HG03442 (cell line): ENCODE results near the gene OVOL3.
A peak's percentile ranks its signal among the peaks of the same experiment; 100 is the strongest.
"Not testable (repeated sequence)": the region's sequence is repeated elsewhere in the genome, so short reads cannot be mapped to it uniquely, and the experiment has no call there.

Experiments
- ATAC-seq: cut with Tn5 transposase; IDR thresholded peaks from one replicate; pipeline ENCODE4 v1.9.1; 2021; ENCODE audit warnings: mild to moderate bottlenecking, moderate library complexity; ENCODE audit not compliant: unreplicated experiment

The OVOL3 gene

GRCh38 chr19:36110487-36111199 is at the start of gene OVOL3:
Gene OVOL3 (plus strand): TSS chr19:36111143. CDS start chr19:36111203, 60 bp downstream.
- no peak for ATAC-seq

GRCh38 chr19:36061367-36061766 is 49.6 kb upstream of the OVOL3 start:
- no peak for ATAC-seq

- ATAC-seq: no peak
Observed at GRCh38 chr19:36064826-36065225, 46.1 kb upstream of the OVOL3 start.

- ATAC-seq: no peak
Observed at GRCh38 chr19:36067681-36068080, 43.3 kb upstream of the OVOL3 start.

- not testable (repeated sequence) for ATAC-seq
Observed at GRCh38 chr19:36068810-36069499, 42.0 kb upstream of the OVOL3 start.

- ATAC-seq: no peak
Observed at GRCh38 chr19:36072081-36072480, 38.9 kb upstream of the OVOL3 start.

GRCh38 chr19:36073121-36073876 is 37.6 kb upstream of the OVOL3 start:
- no peak for ATAC-seq

GRCh38 chr19:36079389-36079945 is 31.5 kb upstream of the OVOL3 start:
- no peak for ATAC-seq

GRCh38 chr19:36081385-36081784 is 29.6 kb upstream of the OVOL3 start:
- ATAC-seq: no peak

- no peak for ATAC-seq
Observed at GRCh38 chr19:36081894-36082293, 29.0 kb upstream of the OVOL3 start.

- ATAC-seq: no peak
Observed at GRCh38 chr19:36082916-36083315, 28.0 kb upstream of the OVOL3 start.

GRCh38 chr19:36084231-36085009 is 26.5 kb upstream of the OVOL3 start:
- ATAC-seq: no peak

- ATAC-seq: no peak
Observed at GRCh38 chr19:36086326-36086725, 24.6 kb upstream of the OVOL3 start.

- ATAC-seq: no peak
Observed at GRCh38 chr19:36089847-36090246, 21.1 kb upstream of the OVOL3 start.

GRCh38 chr19:36090910-36091695 is 19.8 kb upstream of the OVOL3 start:
- no peak for ATAC-seq

- no peak for ATAC-seq
Observed at GRCh38 chr19:36092566-36092965, 18.4 kb upstream of the OVOL3 start.

- peak; percentile 54 for ATAC-seq
Observed at GRCh38 chr19:36093146-36093662, 17.7 kb upstream of the OVOL3 start.

- ATAC-seq: no peak
Observed at GRCh38 chr19:36093687-36094086, 17.3 kb upstream of the OVOL3 start.

- ATAC-seq: no peak
Observed at GRCh38 chr19:36097036-36097435, 13.9 kb upstream of the OVOL3 start.
